Small intestine (tissue), 7 donors: ENCODE results near the gene MYCN. TPM values are rescaled to one million over a fixed set of nuclear protein-coding genes. Genes with fewer than 3 reads are reported as not detected.

Source experiments
- DNase-seq, 2 donors: peaks; one replicate each; pipeline versions ENCODE4 v3.0.0 to v3.0.0-alpha.2; 2013
- FAIRE-seq: peaks from 2 replicates; lab custom pipeline; 2012; peaks lifted over from hg19 to GRCh38; lab: Jason Lieb, UNC
- H3K27ac ChIP-seq, 3 donors: one replicate each; pipeline ENCODE4 v1.5.1; 2013; ENCODE audit warnings: low read length in 2 of 3, mild to moderate bottlenecking in 2 of 3, control low read depth in 1 of 3, inconsistent platforms in 1 of 3, low read depth in 1 of 3, moderate library complexity in 1 of 3
- H3K27me3 ChIP-seq, 3 donors: one replicate each; pipeline ENCODE4 v1.6.1; 2013; ENCODE audit warnings: low read length in 3 of 3, inconsistent platforms in 1 of 3; ENCODE audit not compliant: control insufficient read depth in 3 of 3, insufficient read depth in 3 of 3
- H3K36me3 ChIP-seq, 3 donors: one replicate each; pipeline ENCODE4 v1.6.1; 2013; ENCODE audit warnings: low read length in 3 of 3, inconsistent platforms in 1 of 3, low read depth in 1 of 3, mild to moderate bottlenecking in 1 of 3, moderate library complexity in 1 of 3; ENCODE audit not compliant: control insufficient read depth in 3 of 3, insufficient read depth in 2 of 3
- H3K4me1 ChIP-seq, 3 donors: one replicate each; pipeline ENCODE4 v1.6.1; 2013; ENCODE audit warnings: low read length in 2 of 3, inconsistent platforms in 1 of 3, low read depth in 1 of 3, mild to moderate bottlenecking in 1 of 3, moderate library complexity in 1 of 3; ENCODE audit not compliant: control insufficient read depth in 3 of 3, insufficient read depth in 2 of 3
- H3K4me3 ChIP-seq, 3 donors: one replicate each; pipeline ENCODE4 v1.5.1; 2013; ENCODE audit warnings: low read length in 3 of 3, control low read depth in 1 of 3, inconsistent platforms in 1 of 3, low read depth in 1 of 3, mild to moderate bottlenecking in 1 of 3, moderate library complexity in 1 of 3
- H3K9me3 ChIP-seq, 2 donors: one replicate each; pipeline ENCODE4 v1.6.1; 2013; ENCODE audit warnings: low read depth in 1 of 2, low read length in 1 of 2; ENCODE audit not compliant: control insufficient read depth in 2 of 2, insufficient read depth in 1 of 2
- WGBS, 3 donors: extraction: QIAGEN DNeasy Blood & Tissue Kit; methylation state at CpG; one replicate each; pipeline ENCODE4 v1.1.7; 2013; 5-methylcytosine and 5-hydroxymethylcytosine counted together
- polyA plus RNA-seq, 4 donors: library from polyadenylated mRNA; stranded (reverse) in 3 of 4; unstranded in 1 of 4; fragments of 200-250 nt in 3 of 4; fragments of 120-200 nt in 1 of 4; gene quantifications; one replicate each; pipeline versions ENCODE4 v1.2.1 to v1.2.3, GENCODE V29; 2013
- donor health status: healthy with polysubstance abuse.
- donor health status: control.
- donor health status: control.
- donor health status: Bipolar disorder and iron deficiency.
- donor health status: healthy.

Gene MYCN
- polyA plus RNA-seq, 4 donors: 1.1 to 16.4 (median 2.3) TPM

- no peak overlapping the region for H3K4me3 ChIP-seq
- no peaks in the 10 kb centered on the region for H3K27me3 ChIP-seq
- DNase-seq (no peak), FAIRE-seq (no peak)
- H3K27ac ChIP-seq: no peak overlapping the region
- H3K36me3 ChIP-seq: no peaks in the 10 kb centered on the region
- no peaks in the 10 kb centered on the region for H3K4me1 ChIP-seq
- H3K9me3 ChIP-seq: no peaks in the 10 kb centered on the region
- WGBS, 3 donors: 83 to 87% (median 86%) methylated on average over 9 of the region's 9 CpGs
Observed at GRCh38 chr2:15979759-15980604, 39.6 kb downstream of the MYCN start.

GRCh38 chr2:15980605-15981098 lies 40.3 kb downstream of the MYCN start:
- H3K9me3 ChIP-seq: no peaks in the 10 kb centered on the region
- no peak overlapping the region for H3K4me3 ChIP-seq
- H3K27ac ChIP-seq: no peak overlapping the region
- no peaks in the 10 kb centered on the region for H3K4me1 ChIP-seq
- no peaks in the 10 kb centered on the region for H3K36me3 ChIP-seq
- H3K27me3 ChIP-seq: no peaks in the 10 kb centered on the region
- 86 to 92% (median 89%) methylated on average over 14 of the region's 14 CpGs for WGBS, 3 donors
- DNase-seq: no peak
- no peak for FAIRE-seq

- no peak overlapping the region for H3K27ac ChIP-seq
- H3K27me3 ChIP-seq: no peaks in the 10 kb centered on the region
- DNase-seq: no peak
- no peak for FAIRE-seq
- H3K36me3 ChIP-seq: no peaks in the 10 kb centered on the region
- no peak overlapping the region for H3K4me3 ChIP-seq
- WGBS, 3 donors: 94 to 96% (median 95%) methylated on average over 8 of the region's 8 CpGs
- H3K4me1 ChIP-seq: no peaks in the 10 kb centered on the region
- H3K9me3 ChIP-seq: no peaks in the 10 kb centered on the region
Observed at GRCh38 chr2:15981646-15982045, 41.3 kb downstream of the MYCN start.

GRCh38 chr2:15982285-15983044 lies 42.1 kb downstream of the MYCN start:
- no peak overlapping the region for H3K27ac ChIP-seq
- DNase-seq (no peak), FAIRE-seq (no peak)
- no peak overlapping the region for H3K4me3 ChIP-seq
- H3K9me3 ChIP-seq: no peaks in the 10 kb centered on the region
- no peaks in the 10 kb centered on the region for H3K4me1 ChIP-seq
- no peaks in the 10 kb centered on the region for H3K36me3 ChIP-seq
- WGBS, 3 donors: 49 to 61% (median 57%) methylated on average over 10 of the region's 10 CpGs
- no peaks in the 10 kb centered on the region for H3K27me3 ChIP-seq

GRCh38 chr2:15983496-15983895 lies 43.1 kb downstream of the MYCN start:
- Histone ChIP-seq H3K27ac (no peak overlapping the region), H3K36me3 (no peaks in the 10 kb centered on the region), H3K4me1 (no peaks in the 10 kb centered on the region), H3K27me3 (no peaks in the 10 kb centered on the region), H3K4me3 (no peak overlapping the region), H3K9me3 (no peaks in the 10 kb centered on the region)
- FAIRE-seq (no peak), DNase-seq (no peak)
- 77 to 93% (median 90%) methylated on average over 8 of the region's 8 CpGs for WGBS, 3 donors

GRCh38 chr2:15984368-15985255 lies 44.3 kb downstream of the MYCN start:
- 90 to 92% (median 92%) methylated on average over 43 of the region's 43 CpGs for WGBS, 3 donors

GRCh38 chr2:15985531-15985930 lies 45.2 kb downstream of the MYCN start:
- 86 to 95% (median 92%) methylated on average over 7 of the region's 7 CpGs for WGBS, 3 donors
- Histone ChIP-seq H3K36me3 (no peaks in the 10 kb centered on the region), H3K4me1 (no peaks in the 10 kb centered on the region), H3K27ac (no peak overlapping the region), H3K4me3 (no peak overlapping the region), H3K27me3 (no peaks in the 10 kb centered on the region), H3K9me3 (no peaks in the 10 kb centered on the region)
- DNase-seq (no peak), FAIRE-seq (no peak)

More at GRCh38 chr2:15984368-15985255, 44.3 kb downstream of the MYCN start:
- DNase-seq: no peak
- H3K4me1 ChIP-seq: no peaks in the 10 kb centered on the region
- no peaks in the 10 kb centered on the region for H3K9me3 ChIP-seq
- H3K27me3 ChIP-seq: no peaks in the 10 kb centered on the region
- H3K27ac ChIP-seq: no peak overlapping the region
- FAIRE-seq: no peak
- no peak overlapping the region for H3K4me3 ChIP-seq
- H3K36me3 ChIP-seq: no peaks in the 10 kb centered on the region
